ENCODE data around the gene PRKG1. TPM values are rescaled to one million over a fixed set of nuclear protein-coding genes. Genes with fewer than 3 reads are reported as not detected.

Gene PRKG1
- total and polyA plus RNA-seq, 2 of the 4 experiments (the other 2 are of a cell fraction): 3.5 to 18.3 TPM

DNA sequence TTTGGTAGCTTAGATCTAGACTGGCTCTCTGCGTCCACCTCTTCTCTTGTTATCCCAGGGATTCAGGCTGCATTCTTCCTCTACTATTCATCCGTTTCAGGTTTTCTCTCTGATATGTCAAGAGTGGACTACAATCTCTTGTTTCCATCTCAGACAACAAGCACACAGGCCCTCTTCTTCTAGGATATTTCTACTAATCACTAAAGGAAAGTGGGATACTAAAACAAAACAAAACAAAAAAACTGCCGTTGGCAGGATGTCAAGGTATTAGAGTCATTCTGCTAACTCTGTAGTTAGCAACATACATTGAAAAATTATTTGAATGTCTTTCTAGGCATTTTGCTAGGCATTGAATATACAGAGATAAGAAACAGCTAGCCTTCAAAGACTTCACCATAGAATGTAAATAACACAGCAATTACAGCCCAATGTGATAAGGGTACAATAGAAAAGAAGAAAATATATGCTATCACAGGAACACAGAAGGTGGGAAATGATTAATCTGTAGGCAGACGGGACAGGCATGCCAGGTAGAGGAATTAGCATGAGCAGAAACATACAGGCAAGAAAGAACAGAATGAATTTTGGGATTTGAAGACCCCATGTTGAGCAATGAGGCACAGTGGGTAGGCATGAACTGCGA is 414.6 kb downstream of the PRKG1 start:
- Histone ChIP-seq H4K20me1 (ENCODE audit: insufficient read depth, low read length) (no peaks in the 10 kb centered on the region), H2BK20ac (ENCODE audit: low read depth, low read length) (no peak overlapping the region), H3K56ac (ENCODE audit: extremely low read depth, insufficient read depth, low read length) (no peak overlapping the region), H3K4me3 (ENCODE audit: insufficient read depth, low read depth, low read length) (no peak overlapping the region), H4K8ac (ENCODE audit: low read depth in 2 of 2, low read length in 2 of 2) (no peak overlapping the region), H3K27me3 (ENCODE audit: control insufficient read depth, insufficient read depth, low read length) (no peaks in the 10 kb centered on the region), H2AK9ac (replicated peaks; ENCODE audit: low read depth, low read length, poor library complexity) (no peak overlapping the region), H3K9me3 (ENCODE audit: control insufficient read depth, insufficient read depth, low read length) (no peaks in the 10 kb centered on the region), H3K9ac (ENCODE audit: low read depth, low read length) (no peak overlapping the region), H2AK5ac (ENCODE audit: low read depth, low read length) (no peak overlapping the region), H3K18ac (ENCODE audit: low read depth, low read length) (no peak overlapping the region), H2BK15ac (ENCODE audit: low read depth, low read length) (no peak overlapping the region), H3K23ac (ENCODE audit: low read depth, low read length) (no peak overlapping the region), H4K5ac (ENCODE audit: low read depth, low read length) (no peak overlapping the region), H3K27ac (ENCODE audit: insufficient read depth, low read length) (no peak overlapping the region), H3K79me1 (ENCODE audit: low read depth in 1 of 2, low read length in 2 of 2) (peaks cover 3% of the 10 kb centered on the region in 2 experiments; a peak in 1 of 4 replicates), H3K14ac (replicated peaks; ENCODE audit: low read depth, low read length) (no peak overlapping the region), H3K9me1 (ENCODE audit: insufficient read depth, low read length) (no peaks in the 10 kb centered on the region), H3K4me2 (ENCODE audit: low read depth, low read length) (no peak overlapping the region), H3K4ac (ENCODE audit: low read depth, low read length) (no peak overlapping the region), H3K4me1 (ENCODE audit: control insufficient read depth, insufficient read depth, low read length) (0 out of 2 replicates have a peak, but pooled peaks cover 2% of the 10 kb centered on the region), H3K36me3 (ENCODE audit: control insufficient read depth, insufficient read depth, low read length) (no peaks in the 10 kb centered on the region), H2AFZ (replicated peaks; ENCODE audit: low read length, poor library complexity) (no peak overlapping the region), H2BK120ac (ENCODE audit: low read depth, low read length) (no peak overlapping the region), H4K91ac (ENCODE audit: insufficient read depth, low read depth, low read length) (no peak overlapping the region), H2BK5ac (ENCODE audit: low read depth, low read length, poor library complexity, severe bottlenecking) (no peak overlapping the region)
- intact Hi-C loops (cut with micrococcal nuclease) (no loop called here), in situ Hi-C loops (cut with MboI; ENCODE audit: low sequenced_read_pairs) (no loop called here), dilution Hi-C loops (cut with HindIII; ENCODE audit: low sequenced_read_pairs, unreplicated experiment) (no loop called here)
- WGBS, 2 experiments (ENCODE audit: extremely low coverage in 2 of 2, insufficient read length in 1 of 2): 76% methylated on average over 2 of the region's 5 CpGs; no CpG with 5 or more reads in 1 of the 2 experiments
- ChIA-PET POLR2A (ENCODE audit: unreplicated experiment) (no interaction called here), CTCF (no interaction called here)
- BruUV-seq (replicated peaks): no TSS peak
- ATAC-seq (ENCODE audit: low read depth) (no peak), DNase-seq (no peak)
- no peak for TF ChIP-seq CEBPB (IDR thresholded peaks at IDR 0.05; ENCODE audit: low read depth, low read length)
- TF ChIP-seq BHLHE40 (IDR thresholded peaks at IDR 0.05; ENCODE audit: low read depth, low read length): no peak
- no peak for TF ChIP-seq SMC3 (IDR thresholded peaks at IDR 0.05; ENCODE audit: low read depth, low read length)
- no peak for TF ChIP-seq MAFK (IDR thresholded peaks at IDR 0.05; ENCODE audit: low read depth, low read length)
- no peak for TF ChIP-seq MXI1 (IDR thresholded peaks at IDR 0.05; ENCODE audit: borderline replicate concordance, low read depth, low read length)
- TF ChIP-seq RFX5 (IDR thresholded peaks at IDR 0.05; ENCODE audit: low read depth, low read length): no peak
- no peak for TF ChIP-seq CHD1 (IDR thresholded peaks at IDR 0.05; ENCODE audit: low read depth, low read length)
- TF ChIP-seq FOS (IDR thresholded peaks at IDR 0.05; ENCODE audit: low read depth, low read length): no peak
